Activated CD4-positive, alpha-beta T cell treated with anti-CD3 and anti-CD28 coated beads, Interleukin-2, amount 50 U/mL, for 4 hours (primary cell): ENCODE data around the gene POLR2L.

Experiments
- DNase-seq, 2 experiments: peaks; one replicate each; pipeline ENCODE4 v3.0.0-alpha.2; 2020

Gene POLR2L

DNA sequence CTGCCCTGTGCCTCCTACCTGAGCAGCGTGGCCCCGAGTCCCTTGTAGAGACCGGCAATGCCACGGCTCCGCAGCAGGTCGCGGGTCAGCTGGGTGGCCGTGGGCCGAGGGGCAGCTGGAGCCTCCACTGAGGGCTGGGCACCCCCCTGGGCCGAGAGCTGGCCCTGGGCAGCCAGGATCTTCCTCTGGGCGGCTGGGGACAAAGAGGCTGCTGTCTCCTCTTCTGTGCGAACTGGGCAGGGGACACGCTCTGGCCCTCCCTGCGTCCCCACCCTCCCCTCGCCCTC lies 49.9 kb downstream of the POLR2L start:
- DNase-seq: no peak

DNA sequence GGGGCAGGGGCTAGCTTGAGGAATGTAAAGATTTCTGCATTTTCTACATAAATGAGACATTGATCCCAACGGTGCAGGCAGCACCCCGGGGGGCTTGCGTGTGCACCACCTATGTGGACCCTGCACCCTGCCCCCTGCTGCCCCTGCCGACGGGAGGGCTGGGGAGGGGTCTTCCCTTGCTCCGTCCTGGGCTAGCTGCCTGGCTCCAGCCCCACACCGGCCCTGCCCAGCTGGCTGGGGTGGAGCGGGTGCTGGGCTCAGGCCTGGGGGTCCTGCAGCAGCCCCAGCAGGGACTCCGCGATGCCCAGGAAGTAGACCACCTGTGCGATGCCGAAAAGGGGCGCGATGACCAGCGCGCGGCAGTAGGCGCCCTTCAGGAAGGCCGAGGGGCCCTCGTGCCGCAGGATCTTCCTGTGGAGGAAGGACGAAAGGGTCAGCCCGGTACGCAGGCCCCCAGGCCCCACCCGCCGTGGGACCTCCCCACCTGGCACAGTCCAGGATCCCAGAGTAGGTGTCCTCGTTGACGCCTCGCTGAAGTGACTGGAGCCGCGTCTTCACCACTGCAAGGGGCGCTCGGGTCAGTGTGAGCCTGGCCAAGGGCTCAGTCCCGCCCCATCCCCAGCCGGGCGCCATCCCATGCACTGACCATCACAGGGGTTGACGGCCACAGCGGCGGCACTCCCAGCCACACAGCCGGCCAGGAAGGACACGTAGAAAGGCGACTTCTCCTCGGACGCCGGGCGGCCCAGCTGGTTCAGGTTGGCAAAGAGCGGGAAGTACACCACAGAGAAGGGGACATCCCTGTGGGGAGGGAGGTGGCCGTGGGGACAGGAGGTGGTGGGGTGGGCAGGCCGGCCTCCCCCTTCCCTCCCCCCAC lies 50.4 kb downstream of the POLR2L start:
- DNase-seq: no peak

DNA sequence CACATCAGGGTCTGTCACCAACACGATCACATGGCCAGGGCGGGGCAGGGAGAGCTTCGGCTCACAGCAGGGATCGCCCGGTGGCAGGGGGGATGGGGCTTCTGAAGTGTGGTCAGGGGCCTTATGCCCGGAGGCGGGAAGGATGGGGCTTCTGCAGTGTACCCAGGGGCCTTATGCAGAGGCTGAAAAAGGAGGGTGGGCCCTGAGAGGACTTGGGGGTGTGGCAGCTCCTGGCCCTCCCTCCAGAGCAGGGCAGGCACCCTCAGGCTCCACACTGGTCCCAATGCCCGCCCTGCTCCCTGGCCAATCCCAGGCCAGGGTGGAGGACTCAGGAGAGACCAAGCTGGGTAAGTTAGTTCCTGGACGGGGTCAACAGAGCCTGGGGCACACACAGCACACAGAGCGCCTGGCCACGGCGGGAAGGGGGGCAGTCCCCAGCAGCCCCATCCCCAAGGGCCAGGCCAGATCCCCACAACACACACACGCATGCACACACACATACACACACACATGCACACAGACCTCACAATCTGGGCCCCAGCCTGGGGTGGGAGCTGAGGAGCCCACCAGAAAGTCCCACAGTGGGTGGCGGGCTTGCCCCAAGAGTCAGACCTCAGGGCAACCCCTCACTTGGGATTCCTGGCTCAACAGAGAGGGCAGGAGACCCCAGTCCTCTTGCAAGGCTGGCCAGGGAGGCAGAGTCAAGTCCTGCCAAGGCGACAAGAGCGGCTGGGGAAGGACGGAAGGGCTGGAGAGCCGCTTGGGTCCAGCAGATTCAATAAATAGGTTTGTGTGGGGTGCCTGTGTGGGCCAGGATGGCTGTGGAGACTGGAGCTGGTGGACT lies 51.4 kb downstream of the POLR2L start:
- DNase-seq: no peak

DNA sequence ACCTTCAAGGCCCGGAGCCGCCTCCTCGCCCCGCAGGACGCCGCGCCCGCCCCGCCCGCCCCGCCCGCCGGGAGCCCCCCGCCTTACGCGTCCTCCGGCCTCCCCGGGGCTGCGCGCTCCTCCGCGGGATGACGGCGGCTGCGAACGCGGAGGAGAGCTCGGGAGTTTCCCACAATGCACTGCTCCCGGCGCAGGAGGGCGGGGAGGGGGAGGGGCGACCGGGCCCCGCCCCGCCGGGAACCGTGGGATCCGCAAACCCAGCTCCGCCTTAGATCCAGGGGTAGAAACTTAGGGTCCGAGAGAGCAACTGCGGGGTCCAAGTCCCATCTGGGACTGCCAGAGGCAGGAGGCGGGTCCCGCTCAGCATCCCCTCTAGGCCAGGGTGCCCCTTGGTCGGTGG lies 52.4 kb downstream of the POLR2L start, which contains the start of gene CEND1:
TSS of gene CEND1 (minus strand) at position 148 of the 400 bp plus-strand sequence. CDS start 1,514 bp downstream, outside the sequence.
- peak in 1 of 2 experiments; percentile 34 for DNase-seq
